GM12878 (cell line): ENCODE data around the gene TGFB1. TPM values are rescaled to one million over a fixed set of nuclear protein-coding genes. Genes with fewer than 3 reads are reported as not detected.
A peak's percentile ranks its signal among the peaks of the same experiment; 100 is the strongest.

Experiments
- ATF2 ChIP-seq: IDR thresholded peaks from 2 replicates; pipeline ENCODE4 v1.6.1; 2012; ENCODE audit warnings: low read length, inconsistent platforms
- BCL3 ChIP-seq: IDR thresholded peaks from 2 replicates; pipeline ENCODE4 v1.6.1; 2011; ENCODE audit warnings: borderline replicate concordance, low read depth, mild to moderate bottlenecking, moderate library complexity, low read length; ENCODE audit not compliant: insufficient read depth, poor library complexity, severe bottlenecking
- BHLHE40 ChIP-seq, 2 experiments: fragments of 450-650 bp in 1 of 2; IDR thresholded peaks; 2 replicates each; pipeline ENCODE4 v1.6.1; 2011 to 2017; ENCODE audit warnings: low read depth in 2 of 2, borderline replicate concordance in 1 of 2, improper control_type of control experiment in 1 of 2, low read length in 1 of 2, mild to moderate bottlenecking in 1 of 2
- E2F8 ChIP-seq: fragments of 450-650 bp; IDR thresholded peaks from 2 replicates; pipeline ENCODE4 v1.6.1; 2018; ENCODE audit warnings: mild to moderate bottlenecking, low read depth, moderate library complexity; ENCODE audit not compliant: partially characterized antibody
- HDGF ChIP-seq: fragments of 450-650 bp; IDR thresholded peaks from 2 replicates; pipeline ENCODE4 v1.6.1; 2016; ENCODE audit warnings: antibody characterized with exemption
- MLLT1 ChIP-seq: fragments of 450-650 bp; IDR thresholded peaks from 2 replicates; pipeline ENCODE4 v1.6.1; 2016; ENCODE audit warnings: mild to moderate bottlenecking
- SREBF2 ChIP-seq: IDR thresholded peaks from 2 replicates; pipeline ENCODE4 v1.6.1; 2012; ENCODE audit warnings: mild to moderate bottlenecking, low read length
- SRF ChIP-seq, 2 experiments: IDR thresholded peaks; 2 replicates each; pipeline ENCODE4 v1.6.1; 2011; ENCODE audit warnings: low read depth in 2 of 2, low read length in 2 of 2, mild to moderate bottlenecking in 1 of 2, moderate library complexity in 1 of 2
- STAT3 ChIP-seq: IDR thresholded peaks from 2 replicates; pipeline ENCODE4 v1.6.1; 2011; ENCODE audit warnings: low read depth, low read length, improper control_type of control experiment
- ZNF384 ChIP-seq: IDR thresholded peaks from 2 replicates; pipeline ENCODE4 v1.6.1; 2012; ENCODE audit warnings: low read depth, mild to moderate bottlenecking, low read length, improper control_type of control experiment, borderline replicate concordance
- polyA plus RNA-seq, 11 experiments: library from polyadenylated mRNA; depleted of rRNA in 4 of 11; unstranded in 6 of 11; stranded (reverse) in 5 of 11; fragments of >200 nt; fragmentation: Nextera tagmentation in 4 of 11; fragmentation: Illumina TruSeq in 1 of 11; extraction: Ambion mirVana in 4 of 11; extraction: Trizol in 1 of 11; gene quantifications; 1 replicate in 1 of 11; 2 replicates in 10 of 11; pipeline versions ENCODE4 v1.2.1 to v1.2.3, GENCODE V29; 2011 to 2016; ENCODE audit warnings: inconsistent platforms in 2 of 11, missing spikeins in 2 of 11, low read depth in 1 of 11
- total RNA-seq, 4 experiments: library from RNA; depleted of rRNA in 3 of 4; stranded (reverse); fragments of >200 nt in 3 of 4; fragmentation: Illumina TruSeq in 1 of 4; extraction: Trizol in 1 of 4; gene quantifications; 2 replicates each; pipeline versions ENCODE4 v1.2.1 to v1.2.3, GENCODE V29; 2013 to 2021
- TF ChIP-seq, protein P1 (sequence below): fragments of 150-350 bp; IDR thresholded peaks from 2 replicates; pipeline ENCODE4 v1.6.1; 2016; ENCODE audit warnings: low read depth, low read length
- TF ChIP-seq, protein P2 (sequence below): fragments of 450-650 bp; IDR thresholded peaks from 2 replicates; pipeline ENCODE4 v1.6.1; 2017; ENCODE audit warnings: mild to moderate bottlenecking, low read depth, inconsistent platforms; ENCODE audit not compliant: poor library complexity, severe bottlenecking
- TF ChIP-seq, protein P3 (sequence below): IDR thresholded peaks from 2 replicates; pipeline ENCODE4 v1.6.1; 2011; ENCODE audit warnings: low read depth, mild to moderate bottlenecking, low read length, moderate library complexity, borderline replicate concordance; ENCODE audit errors: extremely low read depth

TGFB1 gene
- total and polyA plus RNA-seq, 10 of the 15 experiments (the other 5 are each of a cell fraction or from before 2014, with no cell fraction given): 0.23 to 120 (median 10.9) TPM

DNA sequence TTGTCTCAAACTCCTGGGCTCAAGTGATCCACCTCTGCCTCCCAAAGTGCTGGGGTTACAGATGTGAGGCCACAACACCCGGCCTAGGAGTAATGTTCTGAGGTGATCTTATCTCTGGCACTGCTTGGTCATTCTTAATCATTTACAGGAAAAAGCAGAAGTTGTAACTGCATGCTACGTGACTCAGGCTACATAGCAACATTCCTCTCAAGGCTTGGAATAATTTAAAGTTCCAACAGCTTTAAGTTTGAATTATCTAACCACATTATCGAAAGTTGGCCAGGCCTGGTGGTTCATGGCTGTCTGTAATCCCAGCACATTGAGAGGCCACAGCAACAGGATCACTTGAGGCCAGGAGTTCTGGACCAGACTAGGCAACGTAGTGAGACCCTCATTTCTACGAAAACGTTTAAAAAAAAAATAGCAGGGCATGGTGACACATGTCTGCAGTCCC lies 14.2 kb upstream of the TGFB1 start (continued):
- TF ChIP-seq MLLT1 (0 out of 2 replicates have a peak, but pooled peaks have one; percentile 33), BHLHE40 (IDR thresholded peaks at IDR 0.05; ENCODE audit: borderline replicate concordance in 1 of 2, low read depth in 2 of 2, low read length in 1 of 2) (0 out of 4 replicates have a peak, but pooled peaks of 1 of the 2 experiments have one; percentile 10), STAT3 (no peak), ATF2 (no peak), E2F8 (peak; percentile 38), ZNF384 (no peak), SRF (IDR thresholded peaks at IDR 0.05; ENCODE audit: low read depth in 2 of 2, low read length in 2 of 2) (no peak), HDGF (no peak), SREBF2 (no peak), BCL3 (no peak)
- TF ChIP-seq, protein P1, sequence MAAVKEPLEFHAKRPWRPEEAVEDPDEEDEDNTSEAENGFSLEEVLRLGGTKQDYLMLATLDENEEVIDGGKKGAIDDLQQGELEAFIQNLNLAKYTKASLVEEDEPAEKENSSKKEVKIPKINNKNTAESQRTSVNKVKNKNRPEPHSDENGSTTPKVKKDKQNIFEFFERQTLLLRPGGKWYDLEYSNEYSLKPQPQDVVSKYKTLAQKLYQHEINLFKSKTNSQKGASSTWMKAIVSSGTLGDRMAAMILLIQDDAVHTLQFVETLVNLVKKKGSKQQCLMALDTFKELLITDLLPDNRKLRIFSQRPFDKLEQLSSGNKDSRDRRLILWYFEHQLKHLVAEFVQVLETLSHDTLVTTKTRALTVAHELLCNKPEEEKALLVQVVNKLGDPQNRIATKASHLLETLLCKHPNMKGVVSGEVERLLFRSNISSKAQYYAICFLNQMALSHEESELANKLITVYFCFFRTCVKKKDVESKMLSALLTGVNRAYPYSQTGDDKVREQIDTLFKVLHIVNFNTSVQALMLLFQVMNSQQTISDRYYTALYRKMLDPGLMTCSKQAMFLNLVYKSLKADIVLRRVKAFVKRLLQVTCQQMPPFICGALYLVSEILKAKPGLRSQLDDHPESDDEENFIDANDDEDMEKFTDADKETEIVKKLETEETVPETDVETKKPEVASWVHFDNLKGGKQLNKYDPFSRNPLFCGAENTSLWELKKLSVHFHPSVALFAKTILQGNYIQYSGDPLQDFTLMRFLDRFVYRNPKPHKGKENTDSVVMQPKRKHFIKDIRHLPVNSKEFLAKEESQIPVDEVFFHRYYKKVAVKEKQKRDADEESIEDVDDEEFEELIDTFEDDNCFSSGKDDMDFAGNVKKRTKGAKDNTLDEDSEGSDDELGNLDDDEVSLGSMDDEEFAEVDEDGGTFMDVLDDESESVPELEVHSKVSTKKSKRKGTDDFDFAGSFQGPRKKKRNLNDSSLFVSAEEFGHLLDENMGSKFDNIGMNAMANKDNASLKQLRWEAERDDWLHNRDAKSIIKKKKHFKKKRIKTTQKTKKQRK: no peak
- TF ChIP-seq, protein P2, sequence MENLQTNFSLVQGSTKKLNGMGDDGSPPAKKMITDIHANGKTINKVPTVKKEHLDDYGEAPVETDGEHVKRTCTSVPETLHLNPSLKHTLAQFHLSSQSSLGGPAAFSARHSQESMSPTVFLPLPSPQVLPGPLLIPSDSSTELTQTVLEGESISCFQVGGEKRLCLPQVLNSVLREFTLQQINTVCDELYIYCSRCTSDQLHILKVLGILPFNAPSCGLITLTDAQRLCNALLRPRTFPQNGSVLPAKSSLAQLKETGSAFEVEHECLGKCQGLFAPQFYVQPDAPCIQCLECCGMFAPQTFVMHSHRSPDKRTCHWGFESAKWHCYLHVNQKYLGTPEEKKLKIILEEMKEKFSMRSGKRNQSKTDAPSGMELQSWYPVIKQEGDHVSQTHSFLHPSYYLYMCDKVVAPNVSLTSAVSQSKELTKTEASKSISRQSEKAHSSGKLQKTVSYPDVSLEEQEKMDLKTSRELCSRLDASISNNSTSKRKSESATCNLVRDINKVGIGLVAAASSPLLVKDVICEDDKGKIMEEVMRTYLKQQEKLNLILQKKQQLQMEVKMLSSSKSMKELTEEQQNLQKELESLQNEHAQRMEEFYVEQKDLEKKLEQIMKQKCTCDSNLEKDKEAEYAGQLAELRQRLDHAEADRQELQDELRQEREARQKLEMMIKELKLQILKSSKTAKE: no peak
- TF ChIP-seq, protein P3, sequence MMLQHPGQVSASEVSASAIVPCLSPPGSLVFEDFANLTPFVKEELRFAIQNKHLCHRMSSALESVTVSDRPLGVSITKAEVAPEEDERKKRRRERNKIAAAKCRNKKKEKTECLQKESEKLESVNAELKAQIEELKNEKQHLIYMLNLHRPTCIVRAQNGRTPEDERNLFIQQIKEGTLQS: no peak
